HUES6 (cell line): ENCODE data around the gene ADAMTS13.
A peak's percentile ranks its signal among the peaks of the same experiment; 100 is the strongest.

Source experiments
- H3K27ac ChIP-seq: 2 replicates; pipeline ENCODE4 v1.7.0; 2013; ENCODE audit warnings: low read depth, mild to moderate bottlenecking, low read length, inconsistent platforms
- H3K27me3 ChIP-seq: 2 replicates; pipeline ENCODE4 v1.6.1; 2013; ENCODE audit warnings: low read length; ENCODE audit not compliant: control insufficient read depth, insufficient read depth
- H3K36me3 ChIP-seq: 2 replicates; pipeline ENCODE4 v1.6.1; 2013; ENCODE audit warnings: low read length; ENCODE audit not compliant: control insufficient read depth, insufficient read depth
- H3K4me1 ChIP-seq: 2 replicates; pipeline ENCODE4 v1.6.1; 2013; ENCODE audit warnings: low read length; ENCODE audit not compliant: control insufficient read depth, insufficient read depth
- H3K4me3 ChIP-seq: 2 replicates; pipeline ENCODE4 v1.5.1; 2013; ENCODE audit warnings: low read depth, low read length
- H3K9ac ChIP-seq: one replicate; pipeline ENCODE4 v1.6.1; 2013; ENCODE audit warnings: mild to moderate bottlenecking, low read length
- H3K9me3 ChIP-seq: 2 replicates; pipeline ENCODE4 v1.6.1; 2013; ENCODE audit warnings: low read depth, low read length; ENCODE audit not compliant: control insufficient read depth, insufficient read depth

The ADAMTS13 gene

DNA sequence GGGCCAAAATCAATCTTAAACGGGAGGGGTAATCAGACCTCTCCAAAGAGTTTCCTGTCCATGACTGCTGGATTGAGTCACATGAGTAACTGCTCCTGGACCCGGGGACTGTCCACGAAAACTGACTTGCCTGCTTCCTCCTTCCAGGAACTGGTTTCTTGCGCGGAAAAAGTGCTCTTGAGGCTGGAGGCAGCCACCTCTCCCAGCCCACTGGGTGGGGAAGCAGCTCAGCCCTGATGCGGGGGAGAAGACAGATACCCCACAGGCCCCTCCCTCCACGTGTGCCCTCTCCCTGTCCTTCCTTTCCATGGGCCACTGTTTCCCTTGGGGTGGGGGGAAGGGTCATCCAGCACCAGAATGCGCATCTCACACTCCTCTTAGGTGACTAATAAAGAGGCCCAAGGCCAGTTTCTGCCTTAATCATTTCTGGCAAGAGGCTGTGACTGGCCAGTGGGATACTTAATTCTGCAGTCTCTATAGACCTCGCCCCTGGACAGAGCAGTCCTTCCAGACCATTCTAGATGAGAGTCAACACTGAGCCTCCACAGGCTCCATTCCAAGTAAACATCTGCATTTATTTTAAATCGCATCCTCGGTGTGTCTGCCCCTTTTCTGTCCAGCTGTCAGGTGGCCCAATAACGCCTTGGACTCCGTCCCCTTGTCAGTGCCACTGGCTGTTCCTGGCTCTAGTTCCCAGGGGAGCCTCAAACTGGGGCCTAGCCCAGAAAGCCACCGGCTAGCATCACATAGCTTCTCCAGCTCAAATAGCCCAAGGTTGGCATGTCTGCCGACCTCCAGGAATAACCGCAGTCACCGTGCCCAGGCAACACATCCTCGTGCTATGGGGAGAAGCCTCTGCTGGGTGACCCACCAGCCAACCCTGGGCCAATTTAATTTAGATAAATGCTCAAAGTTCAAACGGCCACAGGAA, 16.4 kb upstream of the ADAMTS13 start:
- H3K27ac ChIP-seq = no peak overlapping the region
- H3K27me3 ChIP-seq = no peaks in the 10 kb centered on the region
- H3K4me3 ChIP-seq = no peak overlapping the region
- H3K9me3 ChIP-seq = no peaks in the 10 kb centered on the region
- H3K4me1 ChIP-seq = no peaks in the 10 kb centered on the region
- no peak overlapping the region for H3K9ac ChIP-seq
- H3K36me3 ChIP-seq = peaks cover 63% of the 10 kb centered on the region

GRCh38 chr9:133406480-133407307, 15.5 kb upstream of the ADAMTS13 start:
- Histone ChIP-seq H3K9me3 (no peaks in the 10 kb centered on the region), H3K4me3 (no peak overlapping the region), H3K4me1 (no peaks in the 10 kb centered on the region), H3K36me3 (peaks cover 70% of the 10 kb centered on the region), H3K27me3 (no peaks in the 10 kb centered on the region), H3K9ac (no peak overlapping the region), H3K27ac (no peak overlapping the region)

DNA sequence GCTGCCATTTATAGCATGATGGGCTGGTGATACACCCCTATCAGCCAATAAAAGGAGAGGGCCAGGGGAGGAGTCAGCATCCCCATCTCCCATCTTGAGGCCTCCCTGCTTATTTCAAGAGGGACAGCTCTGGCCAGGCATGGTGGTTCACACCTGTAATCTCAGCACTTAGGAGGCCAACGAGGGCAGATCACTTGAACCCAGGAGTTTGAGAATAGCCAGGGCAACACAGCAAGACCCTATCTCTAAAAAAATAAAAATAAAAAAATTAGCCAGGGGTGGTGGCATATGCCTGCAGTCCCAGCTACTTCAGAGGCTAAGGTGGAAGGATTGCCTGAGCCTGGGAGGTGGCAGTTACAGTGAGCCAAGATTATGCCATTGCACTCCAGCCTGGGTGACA, 14.1 kb upstream of the ADAMTS13 start:
- H3K9ac ChIP-seq = no peak overlapping the region
- peaks cover 83% of the 10 kb centered on the region for H3K36me3 ChIP-seq
- no peak overlapping the region for H3K4me3 ChIP-seq
- H3K27ac ChIP-seq = no peak overlapping the region
- H3K27me3 ChIP-seq = no peaks in the 10 kb centered on the region
- H3K4me1 ChIP-seq = no peaks in the 10 kb centered on the region
- no peaks in the 10 kb centered on the region for H3K9me3 ChIP-seq

- Histone ChIP-seq H3K4me1 (peaks cover 6% of the 10 kb centered on the region; the same call in 1 of the 2 replicates), H3K27me3 (no peaks in the 10 kb centered on the region), H3K36me3 (peaks cover 52% of the 10 kb centered on the region), H3K27ac (no peak overlapping the region), H3K9me3 (no peaks in the 10 kb centered on the region), H3K4me3 (no peak overlapping the region), H3K9ac (no peak overlapping the region)
Observed at GRCh38 chr9:133415170-133415569, 7.0 kb upstream of the ADAMTS13 start.

- H3K36me3 ChIP-seq = peaks cover 29% of the 10 kb centered on the region
- H3K4me1 ChIP-seq = peaks cover 17% of the 10 kb centered on the region; the same call in 1 of the 2 replicates
- H3K27ac ChIP-seq = peak within 1 kb of the TSS; percentile 82
- peak within 1 kb of the TSS; percentile 76 for H3K4me3 ChIP-seq
- no peaks in the 10 kb centered on the region for H3K9me3 ChIP-seq
- no peaks in the 10 kb centered on the region for H3K27me3 ChIP-seq
- peak within 1 kb of the TSS; percentile 72 for H3K9ac ChIP-seq
Observed at GRCh38 chr9:133417541-133418461, 4.4 kb upstream of the ADAMTS13 start, which contains the start of gene REXO4. TSS of gene REXO4 (minus strand) at chr9:133418010. CDS start at chr9:133417844, 166 bp downstream.

DNA sequence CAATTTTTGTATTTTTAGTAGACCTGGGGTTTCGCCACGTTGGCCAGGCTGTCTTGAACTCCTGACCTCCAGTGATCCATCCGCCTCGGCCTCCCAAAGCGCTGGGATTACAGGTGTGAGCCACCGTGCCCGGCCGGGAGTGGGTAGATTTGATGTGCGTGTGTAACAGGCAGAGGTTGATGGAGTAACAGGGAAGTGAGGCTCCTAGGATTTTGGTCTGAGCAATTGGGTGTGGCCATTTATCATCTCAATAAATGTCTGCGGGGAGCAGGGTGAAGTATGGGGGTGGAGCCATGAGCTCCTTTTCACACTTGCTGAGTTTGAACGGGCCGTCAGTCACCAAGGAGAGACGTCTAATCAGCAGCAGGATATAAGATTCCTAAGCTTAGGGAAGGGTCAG, 3.2 kb upstream of the ADAMTS13 start:
- peaks cover 19% of the 10 kb centered on the region for H3K36me3 ChIP-seq
- no peak overlapping the region for H3K27ac ChIP-seq
- H3K9ac ChIP-seq = no peak overlapping the region

DNA sequence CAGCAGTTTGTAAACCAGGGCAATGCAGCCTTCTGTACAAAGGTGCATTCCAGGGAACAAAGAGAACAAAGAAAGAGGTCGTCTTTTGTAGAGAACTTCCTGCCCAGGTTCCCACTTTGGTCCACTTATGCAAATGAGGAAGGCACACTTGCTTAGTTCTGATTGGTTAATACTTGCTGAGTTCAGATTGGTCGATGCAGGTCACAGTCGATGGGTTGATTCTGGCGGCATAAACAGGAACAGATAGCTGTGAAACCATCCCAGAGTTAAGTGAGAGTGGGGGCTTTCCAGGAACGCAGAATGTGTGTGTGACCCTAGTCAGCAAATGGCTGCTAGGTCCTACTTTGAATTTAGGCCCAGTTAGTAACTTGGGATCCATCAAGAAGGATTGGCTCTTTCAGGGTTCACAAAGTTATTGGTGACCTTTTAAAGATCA, 1.8 kb upstream of the ADAMTS13 start:
- Histone ChIP-seq H3K4me3 (no peak overlapping the region), H3K9ac (no peak overlapping the region), H3K9me3 (no peaks in the 10 kb centered on the region), H3K27ac (no peak overlapping the region), H3K27me3 (no peaks in the 10 kb centered on the region), H3K4me1 (peaks cover 17% of the 10 kb centered on the region; the same call in 1 of the 2 replicates), H3K36me3 (peaks cover 6% of the 10 kb centered on the region)

More for the DNA sequence above, 3.2 kb upstream of the ADAMTS13 start:
- peaks cover 17% of the 10 kb centered on the region; the same call in 1 of the 2 replicates for H3K4me1 ChIP-seq
- no peaks in the 10 kb centered on the region for H3K27me3 ChIP-seq
- peak overlapping the region; percentile 76 for H3K4me3 ChIP-seq
- no peaks in the 10 kb centered on the region for H3K9me3 ChIP-seq

DNA sequence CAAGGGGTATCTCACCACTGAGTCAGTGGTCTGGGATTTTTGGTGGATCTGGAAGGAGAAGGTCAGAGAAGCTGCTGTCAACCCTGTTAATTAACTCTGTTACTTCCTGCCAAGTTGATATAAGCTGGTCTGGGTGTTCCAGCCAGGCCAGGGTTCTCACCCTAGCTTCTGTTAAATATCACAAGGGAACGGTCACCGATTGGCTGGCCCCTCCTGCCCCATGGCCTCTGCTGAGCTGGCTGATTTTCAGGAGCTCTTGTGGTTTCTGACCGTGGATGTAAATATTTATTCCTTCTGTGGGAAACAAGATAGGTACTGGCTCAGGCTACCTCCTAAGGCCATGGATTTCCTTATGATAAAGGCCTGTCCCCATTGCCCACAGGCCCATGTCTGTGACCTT, 1.0 kb downstream of the ADAMTS13 start:
- Histone ChIP-seq H3K9ac (no peak overlapping the region), H3K4me1 (peaks cover 17% of the 10 kb centered on the region; the same call in 1 of the 2 replicates), H3K27ac (no peak overlapping the region), H3K9me3 (no peaks in the 10 kb centered on the region), H3K36me3 (peaks cover 6% of the 10 kb centered on the region; the same call in 1 of the 2 replicates), H3K4me3 (no peak overlapping the region), H3K27me3 (no peaks in the 10 kb centered on the region)

GRCh38 chr9:133424187-133424586, 2.0 kb downstream of the ADAMTS13 start:
- Histone ChIP-seq H3K36me3 (peaks cover 6% of the 10 kb centered on the region; the same call in 1 of the 2 replicates), H3K9ac (no peak overlapping the region), H3K9me3 (no peaks in the 10 kb centered on the region), H3K27me3 (no peaks in the 10 kb centered on the region), H3K4me1 (peaks cover 18% of the 10 kb centered on the region; the same call in 1 of the 2 replicates), H3K27ac (no peak overlapping the region), H3K4me3 (no peak overlapping the region)

- H3K4me3 ChIP-seq = no peak overlapping the region
- H3K27ac ChIP-seq = no peak overlapping the region
- H3K36me3 ChIP-seq = peaks cover 6% of the 10 kb centered on the region; the same call in 1 of the 2 replicates
- H3K4me1 ChIP-seq = peaks cover 18% of the 10 kb centered on the region; the same call in 1 of the 2 replicates
- peaks cover 4% of the 10 kb centered on the region for H3K27me3 ChIP-seq
- H3K9me3 ChIP-seq = no peaks in the 10 kb centered on the region
- H3K9ac ChIP-seq = no peak overlapping the region
Observed at GRCh38 chr9:133425049-133425632, 3.0 kb downstream of the ADAMTS13 start.
